ENCODE data around the gene PLD1.

Gene PLD1

DNA sequence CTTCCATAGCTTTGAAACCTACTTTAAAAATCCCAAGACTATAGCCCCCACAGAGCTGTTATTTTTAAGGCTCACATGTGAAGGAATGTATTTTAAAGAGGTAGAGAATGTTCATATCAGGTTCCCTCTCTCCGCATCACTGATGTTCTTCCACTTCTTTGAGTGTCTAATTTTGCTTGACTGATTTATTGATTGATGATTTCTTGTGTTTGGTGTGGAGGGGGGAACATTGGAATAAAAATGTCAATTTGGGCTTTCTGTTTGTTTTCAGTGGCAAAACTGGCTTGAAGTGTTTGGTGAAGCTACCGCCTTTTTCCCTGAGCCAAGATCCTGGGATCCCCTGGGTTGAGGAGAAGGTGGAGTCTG is 30.1 kb upstream of the PLD1 start:
- Histone ChIP-seq H3K27me3 (replicated peaks; ENCODE audit: control insufficient read depth, insufficient read depth, low read length) (no peaks in the 10 kb centered on the region), H3K36me3 (ENCODE audit: control insufficient read depth, insufficient read depth, low read length) (no peaks in the 10 kb centered on the region), H3K4me3 (replicated peaks; ENCODE audit: low read depth, low read length) (no peak overlapping the region)
- TF ChIP-seq, protein P1, sequence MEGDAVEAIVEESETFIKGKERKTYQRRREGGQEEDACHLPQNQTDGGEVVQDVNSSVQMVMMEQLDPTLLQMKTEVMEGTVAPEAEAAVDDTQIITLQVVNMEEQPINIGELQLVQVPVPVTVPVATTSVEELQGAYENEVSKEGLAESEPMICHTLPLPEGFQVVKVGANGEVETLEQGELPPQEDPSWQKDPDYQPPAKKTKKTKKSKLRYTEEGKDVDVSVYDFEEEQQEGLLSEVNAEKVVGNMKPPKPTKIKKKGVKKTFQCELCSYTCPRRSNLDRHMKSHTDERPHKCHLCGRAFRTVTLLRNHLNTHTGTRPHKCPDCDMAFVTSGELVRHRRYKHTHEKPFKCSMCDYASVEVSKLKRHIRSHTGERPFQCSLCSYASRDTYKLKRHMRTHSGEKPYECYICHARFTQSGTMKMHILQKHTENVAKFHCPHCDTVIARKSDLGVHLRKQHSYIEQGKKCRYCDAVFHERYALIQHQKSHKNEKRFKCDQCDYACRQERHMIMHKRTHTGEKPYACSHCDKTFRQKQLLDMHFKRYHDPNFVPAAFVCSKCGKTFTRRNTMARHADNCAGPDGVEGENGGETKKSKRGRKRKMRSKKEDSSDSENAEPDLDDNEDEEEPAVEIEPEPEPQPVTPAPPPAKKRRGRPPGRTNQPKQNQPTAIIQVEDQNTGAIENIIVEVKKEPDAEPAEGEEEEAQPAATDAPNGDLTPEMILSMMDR (IDR thresholded peaks at IDR 0.05; ENCODE audit: insufficient read depth, low read length, poor library complexity, severe bottlenecking) = no peak
- no peak for DNase-seq (ENCODE audit: extremely low read depth, insufficient read length)

GRCh38 chr3:171839270-171839669 is 29.0 kb upstream of the PLD1 start:
- no peak for DNase-seq (ENCODE audit: extremely low read depth, insufficient read length)

GRCh38 chr3:171838218-171838720 is 28.0 kb upstream of the PLD1 start:
- H3K36me3 ChIP-seq (ENCODE audit: control insufficient read depth, insufficient read depth, low read length) = no peaks in the 10 kb centered on the region
- H3K27me3 ChIP-seq (replicated peaks; ENCODE audit: control insufficient read depth, insufficient read depth, low read length) = no peaks in the 10 kb centered on the region
- no peak for DNase-seq (ENCODE audit: extremely low read depth, insufficient read length)
- TF ChIP-seq, protein P1 (IDR thresholded peaks at IDR 0.05; ENCODE audit: insufficient read depth, low read length, poor library complexity, severe bottlenecking) = no peak
- no peak overlapping the region for H3K4me3 ChIP-seq (replicated peaks; ENCODE audit: low read depth, low read length)

More at GRCh38 chr3:171839270-171839669, 29.0 kb upstream of the PLD1 start:
- TF ChIP-seq, protein P1 (IDR thresholded peaks at IDR 0.05; ENCODE audit: insufficient read depth, low read length, poor library complexity, severe bottlenecking) = no peak
- Histone ChIP-seq H3K36me3 (ENCODE audit: control insufficient read depth, insufficient read depth, low read length) (no peaks in the 10 kb centered on the region), H3K27me3 (replicated peaks; ENCODE audit: control insufficient read depth, insufficient read depth, low read length) (no peaks in the 10 kb centered on the region), H3K4me3 (replicated peaks; ENCODE audit: low read depth, low read length) (no peak overlapping the region)

GRCh38 chr3:171837698-171838097 is 27.4 kb upstream of the PLD1 start:
- Histone ChIP-seq H3K36me3 (ENCODE audit: control insufficient read depth, insufficient read depth, low read length) (no peaks in the 10 kb centered on the region), H3K27me3 (replicated peaks; ENCODE audit: control insufficient read depth, insufficient read depth, low read length) (no peaks in the 10 kb centered on the region), H3K4me3 (replicated peaks; ENCODE audit: low read depth, low read length) (no peak overlapping the region)
- TF ChIP-seq, protein P1 (IDR thresholded peaks at IDR 0.05; ENCODE audit: insufficient read depth, low read length, poor library complexity, severe bottlenecking) = no peak
- DNase-seq (ENCODE audit: extremely low read depth, insufficient read length) = no peak

GRCh38 chr3:171836855-171837254 is 26.6 kb upstream of the PLD1 start:
- H3K36me3 ChIP-seq (ENCODE audit: control insufficient read depth, insufficient read depth, low read length) = no peaks in the 10 kb centered on the region
- H3K27me3 ChIP-seq (replicated peaks; ENCODE audit: control insufficient read depth, insufficient read depth, low read length) = no peaks in the 10 kb centered on the region
- DNase-seq (ENCODE audit: extremely low read depth, insufficient read length) = no peak
- H3K4me3 ChIP-seq (replicated peaks; ENCODE audit: low read depth, low read length) = no peak overlapping the region
- TF ChIP-seq, protein P1 (IDR thresholded peaks at IDR 0.05; ENCODE audit: insufficient read depth, low read length, poor library complexity, severe bottlenecking) = no peak

DNA sequence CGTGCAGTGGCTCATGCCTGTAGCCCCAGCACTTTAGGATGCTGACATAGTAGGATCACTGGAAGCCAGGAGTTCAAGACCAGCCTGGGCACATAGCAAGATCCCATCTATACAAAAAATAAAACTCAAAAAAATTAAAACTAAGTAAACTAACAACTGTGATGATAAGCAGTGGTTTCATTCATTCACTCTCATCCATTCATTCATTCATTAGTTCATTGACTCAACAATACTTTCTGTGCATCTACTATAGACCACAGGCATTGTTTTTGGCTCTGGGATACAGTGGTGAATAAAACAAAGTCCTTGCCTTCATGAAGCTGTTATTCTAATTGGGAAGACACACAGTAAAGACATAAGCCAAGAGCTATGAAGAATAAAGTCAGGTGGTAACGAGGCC is 25.3 kb upstream of the PLD1 start:
- TF ChIP-seq, protein P1 (IDR thresholded peaks at IDR 0.05; ENCODE audit: insufficient read depth, low read length, poor library complexity, severe bottlenecking) = no peak
- H3K4me3 ChIP-seq (replicated peaks; ENCODE audit: low read depth, low read length) = no peak overlapping the region
- no peaks in the 10 kb centered on the region for H3K36me3 ChIP-seq (ENCODE audit: control insufficient read depth, insufficient read depth, low read length)
- no peak for DNase-seq (ENCODE audit: extremely low read depth, insufficient read length)
- H3K27me3 ChIP-seq (replicated peaks; ENCODE audit: control insufficient read depth, insufficient read depth, low read length) = no peaks in the 10 kb centered on the region

Data from GM06990 (cell line).